ENCODE results near the gene CCDC191. TPM values are rescaled to one million over a fixed set of nuclear protein-coding genes. Genes with fewer than 3 reads are reported as not detected.

The CCDC191 gene
- total and polyA plus RNA-seq, 2 experiments from 2014 or later: 5.3 to 5.4 TPM

GRCh38 chr3:114058646-114059045, 2.3 kb upstream of the CCDC191 start:
- DNase-seq (ENCODE audit: low read depth in 1 of 2, low spot score in 1 of 2): no peak
- H3K36me3 ChIP-seq: no peaks in the 10 kb centered on the region
- no peak overlapping the region for H3K27ac ChIP-seq
- TF ChIP-seq, protein P1, sequence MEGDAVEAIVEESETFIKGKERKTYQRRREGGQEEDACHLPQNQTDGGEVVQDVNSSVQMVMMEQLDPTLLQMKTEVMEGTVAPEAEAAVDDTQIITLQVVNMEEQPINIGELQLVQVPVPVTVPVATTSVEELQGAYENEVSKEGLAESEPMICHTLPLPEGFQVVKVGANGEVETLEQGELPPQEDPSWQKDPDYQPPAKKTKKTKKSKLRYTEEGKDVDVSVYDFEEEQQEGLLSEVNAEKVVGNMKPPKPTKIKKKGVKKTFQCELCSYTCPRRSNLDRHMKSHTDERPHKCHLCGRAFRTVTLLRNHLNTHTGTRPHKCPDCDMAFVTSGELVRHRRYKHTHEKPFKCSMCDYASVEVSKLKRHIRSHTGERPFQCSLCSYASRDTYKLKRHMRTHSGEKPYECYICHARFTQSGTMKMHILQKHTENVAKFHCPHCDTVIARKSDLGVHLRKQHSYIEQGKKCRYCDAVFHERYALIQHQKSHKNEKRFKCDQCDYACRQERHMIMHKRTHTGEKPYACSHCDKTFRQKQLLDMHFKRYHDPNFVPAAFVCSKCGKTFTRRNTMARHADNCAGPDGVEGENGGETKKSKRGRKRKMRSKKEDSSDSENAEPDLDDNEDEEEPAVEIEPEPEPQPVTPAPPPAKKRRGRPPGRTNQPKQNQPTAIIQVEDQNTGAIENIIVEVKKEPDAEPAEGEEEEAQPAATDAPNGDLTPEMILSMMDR (IDR thresholded peaks at IDR 0.05; ENCODE audit: low read depth, low read length): no peak
- no peak overlapping the region for H3K4me3 ChIP-seq
- no peaks in the 10 kb centered on the region for H3K9me3 ChIP-seq (ENCODE audit: low read depth)
- H3K27me3 ChIP-seq: no peaks in the 10 kb centered on the region
- peaks cover 7% of the 10 kb centered on the region for H3K4me1 ChIP-seq (ENCODE audit: low read depth)

GRCh38 chr3:114057011-114057347, 653 bp upstream of the CCDC191 start:
- Histone ChIP-seq H3K4me3 (peak overlapping the region; percentile 69), H3K27ac (peak overlapping the region; percentile 52)

DNA sequence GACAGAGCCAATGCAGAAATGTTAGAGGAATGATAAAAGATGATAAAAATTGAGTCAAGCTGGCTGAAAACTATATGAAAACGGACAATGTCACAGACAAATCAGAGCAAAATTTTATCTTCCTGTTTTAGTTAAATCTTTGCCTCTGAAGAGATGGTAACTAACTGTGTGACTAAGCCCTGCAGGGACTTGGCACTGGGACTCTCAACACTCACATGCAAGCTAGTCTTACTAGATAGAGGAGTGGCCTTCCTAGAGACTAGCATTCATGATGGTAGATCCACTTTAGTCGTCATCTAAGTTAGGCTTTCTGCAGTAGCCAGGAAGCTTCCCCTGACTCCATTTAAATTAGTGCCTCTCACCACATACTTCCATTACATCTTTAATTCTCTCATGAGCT, 4.1 kb downstream of the CCDC191 start:
- Histone ChIP-seq H3K27me3 (no peaks in the 10 kb centered on the region), H3K27ac (no peak overlapping the region), H3K4me3 (no peak overlapping the region), H3K4me1 (ENCODE audit: low read depth) (no peaks in the 10 kb centered on the region), H3K36me3 (no peaks in the 10 kb centered on the region), H3K9me3 (ENCODE audit: low read depth) (no peaks in the 10 kb centered on the region)
- DNase-seq (ENCODE audit: low read depth in 1 of 2, low spot score in 1 of 2): no peak
- TF ChIP-seq, protein P1 (IDR thresholded peaks at IDR 0.05; ENCODE audit: low read depth, low read length): no peak

More at GRCh38 chr3:114057011-114057347, 653 bp upstream of the CCDC191 start:
- Histone ChIP-seq H3K4me1 (ENCODE audit: low read depth) (peaks cover 7% of the 10 kb centered on the region), H3K9me3 (ENCODE audit: low read depth) (no peaks in the 10 kb centered on the region), H3K27me3 (no peaks in the 10 kb centered on the region), H3K36me3 (no peaks in the 10 kb centered on the region)
- no peak for DNase-seq (ENCODE audit: low read depth in 1 of 2, low spot score in 1 of 2)
- TF ChIP-seq, protein P1 (IDR thresholded peaks at IDR 0.05; ENCODE audit: low read depth, low read length): no peak

DNA sequence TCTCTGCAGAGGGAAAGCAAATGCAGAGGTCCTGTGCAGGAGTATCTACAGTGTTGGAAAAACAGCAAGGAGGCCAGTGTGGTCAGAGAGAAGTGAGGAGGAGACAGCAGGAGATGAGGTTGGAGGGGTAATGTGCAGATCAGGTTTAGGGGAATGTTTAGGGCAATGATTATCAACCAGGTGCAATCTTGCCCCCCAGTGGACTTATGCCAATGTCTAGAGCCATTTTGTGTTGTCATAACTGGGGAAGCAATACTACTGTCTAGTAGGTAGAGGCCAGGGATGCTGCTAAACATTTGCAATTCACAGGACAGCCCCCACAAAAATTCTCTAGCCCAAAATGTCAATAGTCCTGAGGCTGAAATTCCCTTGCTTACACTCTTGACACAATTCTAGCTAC, 13.1 kb downstream of the CCDC191 start:
- Histone ChIP-seq H3K4me1 (ENCODE audit: low read depth) (no peaks in the 10 kb centered on the region), H3K36me3 (no peaks in the 10 kb centered on the region), H3K27ac (no peak overlapping the region), H3K4me3 (no peak overlapping the region), H3K27me3 (no peaks in the 10 kb centered on the region), H3K9me3 (ENCODE audit: low read depth) (no peaks in the 10 kb centered on the region)
- TF ChIP-seq, protein P1 (IDR thresholded peaks at IDR 0.05; ENCODE audit: low read depth, low read length): no peak
- DNase-seq (ENCODE audit: low read depth in 1 of 2, low spot score in 1 of 2): no peak

DNA sequence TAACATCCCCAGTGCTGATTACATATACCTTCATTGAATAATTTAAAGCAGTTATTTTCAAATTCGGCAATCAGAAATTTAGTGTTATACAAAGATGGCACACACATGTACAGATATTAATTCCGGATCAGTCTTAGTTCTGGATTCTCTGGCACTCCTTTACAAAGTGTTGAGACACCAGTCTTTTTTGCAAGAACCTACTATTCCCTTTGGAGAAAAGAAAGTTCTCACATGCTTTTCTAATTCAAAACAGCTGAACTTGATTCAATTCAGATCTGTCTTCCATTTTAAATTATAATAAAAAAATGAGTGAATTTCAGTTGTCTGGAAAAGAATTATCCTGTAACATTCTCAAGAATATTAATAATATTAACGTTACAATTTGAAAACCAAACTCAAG, 20.4 kb downstream of the CCDC191 start:
- Histone ChIP-seq H3K27ac (no peak overlapping the region), H3K27me3 (no peaks in the 10 kb centered on the region), H3K9me3 (ENCODE audit: low read depth) (no peaks in the 10 kb centered on the region), H3K4me1 (ENCODE audit: low read depth) (no peaks in the 10 kb centered on the region), H3K4me3 (no peak overlapping the region), H3K36me3 (no peaks in the 10 kb centered on the region)
- TF ChIP-seq, protein P1 (IDR thresholded peaks at IDR 0.05; ENCODE audit: low read depth, low read length): no peak
- DNase-seq (ENCODE audit: low read depth in 1 of 2, low spot score in 1 of 2): no peak
